ENCODE results near the gene PAH.

The PAH gene

GRCh38 chr12:102816816-102817434 is 100.1 kb downstream of the PAH start:
- DNase-seq: no peak

- no peak for DNase-seq
Observed at GRCh38 chr12:102814691-102815367, 102.2 kb downstream of the PAH start.

GRCh38 chr12:102812344-102812743 is 104.7 kb downstream of the PAH start:
- no peak for DNase-seq

GRCh38 chr12:102811110-102811737 is 105.8 kb downstream of the PAH start:
- no peak for DNase-seq

- DNase-seq: no peak
Observed at GRCh38 chr12:102808412-102808811, 108.6 kb downstream of the PAH start.

- DNase-seq: no peak
Observed at GRCh38 chr12:102806592-102806991, 110.5 kb downstream of the PAH start.

- no peak for DNase-seq
Observed at GRCh38 chr12:102806110-102806509, 110.9 kb downstream of the PAH start.

GRCh38 chr12:102800565-102800964 is 116.5 kb downstream of the PAH start:
- DNase-seq: no peak

- DNase-seq: no peak
Observed at GRCh38 chr12:102799229-102799628, 117.8 kb downstream of the PAH start.

- DNase-seq: no peak
Observed at GRCh38 chr12:102797528-102797927, 119.5 kb downstream of the PAH start.

GRCh38 chr12:102793921-102794320 is 123.1 kb downstream of the PAH start:
- no peak for DNase-seq

Measured in CD4-positive, alpha-beta T cell treated with Interleukin-17A for 4 hours (primary cell).